ENCODE data around the gene NR3C2.

GRCh38 chr4:148065075-148065474 lies 377.1 kb downstream of the NR3C2 start:
- TF ChIP-seq, protein P1, sequence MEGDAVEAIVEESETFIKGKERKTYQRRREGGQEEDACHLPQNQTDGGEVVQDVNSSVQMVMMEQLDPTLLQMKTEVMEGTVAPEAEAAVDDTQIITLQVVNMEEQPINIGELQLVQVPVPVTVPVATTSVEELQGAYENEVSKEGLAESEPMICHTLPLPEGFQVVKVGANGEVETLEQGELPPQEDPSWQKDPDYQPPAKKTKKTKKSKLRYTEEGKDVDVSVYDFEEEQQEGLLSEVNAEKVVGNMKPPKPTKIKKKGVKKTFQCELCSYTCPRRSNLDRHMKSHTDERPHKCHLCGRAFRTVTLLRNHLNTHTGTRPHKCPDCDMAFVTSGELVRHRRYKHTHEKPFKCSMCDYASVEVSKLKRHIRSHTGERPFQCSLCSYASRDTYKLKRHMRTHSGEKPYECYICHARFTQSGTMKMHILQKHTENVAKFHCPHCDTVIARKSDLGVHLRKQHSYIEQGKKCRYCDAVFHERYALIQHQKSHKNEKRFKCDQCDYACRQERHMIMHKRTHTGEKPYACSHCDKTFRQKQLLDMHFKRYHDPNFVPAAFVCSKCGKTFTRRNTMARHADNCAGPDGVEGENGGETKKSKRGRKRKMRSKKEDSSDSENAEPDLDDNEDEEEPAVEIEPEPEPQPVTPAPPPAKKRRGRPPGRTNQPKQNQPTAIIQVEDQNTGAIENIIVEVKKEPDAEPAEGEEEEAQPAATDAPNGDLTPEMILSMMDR (IDR thresholded peaks at IDR 0.05), result no peak
- no peak for TF ChIP-seq TCF7L2 (IDR thresholded peaks at IDR 0.05; ENCODE audit: low read depth, low read length)
- TF ChIP-seq POLR2AphosphoS5 (IDR thresholded peaks at IDR 0.05; ENCODE audit: low read depth, low read length), result no peak
- no peak for TF ChIP-seq REST (IDR thresholded peaks at IDR 0.05; ENCODE audit: insufficient read depth in 1 of 2, low read depth in 2 of 2, low read length in 1 of 2)

Measured in Panc1 (cell line).